ENCODE measurements around the gene INKA2.

DNA sequence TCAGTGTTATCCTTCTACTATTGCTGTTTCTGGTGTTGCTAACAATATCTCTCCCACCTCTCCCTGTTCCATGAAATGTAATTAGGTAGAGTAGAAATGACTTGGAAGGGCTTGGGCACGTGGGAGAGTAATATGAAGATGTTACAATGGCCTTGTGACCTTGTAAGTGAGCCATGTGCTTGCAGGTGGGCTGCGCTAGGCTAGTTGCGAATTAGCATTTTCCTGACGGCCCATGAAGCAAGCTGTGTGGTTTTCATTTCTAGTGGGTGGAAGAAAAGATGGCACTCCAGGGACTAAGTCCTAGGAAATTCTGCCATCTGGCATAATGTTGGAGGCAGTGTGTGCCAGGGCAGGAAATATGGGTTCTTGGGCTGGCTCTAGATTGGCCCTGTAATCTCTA lies 8.8 kb upstream of the INKA2 start:
- TF ChIP-seq, protein P1, sequence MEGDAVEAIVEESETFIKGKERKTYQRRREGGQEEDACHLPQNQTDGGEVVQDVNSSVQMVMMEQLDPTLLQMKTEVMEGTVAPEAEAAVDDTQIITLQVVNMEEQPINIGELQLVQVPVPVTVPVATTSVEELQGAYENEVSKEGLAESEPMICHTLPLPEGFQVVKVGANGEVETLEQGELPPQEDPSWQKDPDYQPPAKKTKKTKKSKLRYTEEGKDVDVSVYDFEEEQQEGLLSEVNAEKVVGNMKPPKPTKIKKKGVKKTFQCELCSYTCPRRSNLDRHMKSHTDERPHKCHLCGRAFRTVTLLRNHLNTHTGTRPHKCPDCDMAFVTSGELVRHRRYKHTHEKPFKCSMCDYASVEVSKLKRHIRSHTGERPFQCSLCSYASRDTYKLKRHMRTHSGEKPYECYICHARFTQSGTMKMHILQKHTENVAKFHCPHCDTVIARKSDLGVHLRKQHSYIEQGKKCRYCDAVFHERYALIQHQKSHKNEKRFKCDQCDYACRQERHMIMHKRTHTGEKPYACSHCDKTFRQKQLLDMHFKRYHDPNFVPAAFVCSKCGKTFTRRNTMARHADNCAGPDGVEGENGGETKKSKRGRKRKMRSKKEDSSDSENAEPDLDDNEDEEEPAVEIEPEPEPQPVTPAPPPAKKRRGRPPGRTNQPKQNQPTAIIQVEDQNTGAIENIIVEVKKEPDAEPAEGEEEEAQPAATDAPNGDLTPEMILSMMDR (IDR thresholded peaks at IDR 0.05; ENCODE audit: low read depth, low read length), result no peak
- TF ChIP-seq POLR2A (IDR thresholded peaks at IDR 0.05; ENCODE audit: extremely low read depth, insufficient read length) (no peak), MYC (IDR thresholded peaks at IDR 0.05; ENCODE audit: low read depth, low read length) (no peak)
- TF ChIP-seq, protein P2, sequence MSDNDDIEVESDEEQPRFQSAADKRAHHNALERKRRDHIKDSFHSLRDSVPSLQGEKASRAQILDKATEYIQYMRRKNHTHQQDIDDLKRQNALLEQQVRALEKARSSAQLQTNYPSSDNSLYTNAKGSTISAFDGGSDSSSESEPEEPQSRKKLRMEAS (IDR thresholded peaks at IDR 0.05; ENCODE audit: low read depth, low read length), result no peak
